ENCODE measurements around the gene COPZ1.

The COPZ1 gene

GRCh38 chr12:54374562-54375258 is 49.8 kb downstream of the COPZ1 start:
- FAIRE-seq (no peak), DNase-seq (ENCODE audit: insufficient read length, low spot score) (no peak)

DNA sequence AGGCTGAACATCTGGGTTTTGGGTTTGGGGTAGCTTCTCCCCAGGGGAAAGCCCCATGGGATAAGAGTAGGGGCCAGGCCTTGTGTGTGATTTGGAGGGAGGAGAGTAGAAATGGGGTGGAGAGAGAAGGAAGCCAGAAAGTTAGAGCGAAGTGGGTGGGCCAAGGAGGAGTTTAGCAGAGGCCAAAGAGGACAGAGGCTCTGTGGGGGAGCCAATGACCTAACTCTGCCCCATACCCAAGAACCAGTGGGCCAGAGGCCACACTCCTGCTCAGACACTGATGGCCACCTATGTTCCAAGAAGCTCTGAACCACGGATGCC is 50.3 kb downstream of the COPZ1 start:
- FAIRE-seq (no peak), DNase-seq (ENCODE audit: insufficient read length, low spot score) (no peak)

DNA sequence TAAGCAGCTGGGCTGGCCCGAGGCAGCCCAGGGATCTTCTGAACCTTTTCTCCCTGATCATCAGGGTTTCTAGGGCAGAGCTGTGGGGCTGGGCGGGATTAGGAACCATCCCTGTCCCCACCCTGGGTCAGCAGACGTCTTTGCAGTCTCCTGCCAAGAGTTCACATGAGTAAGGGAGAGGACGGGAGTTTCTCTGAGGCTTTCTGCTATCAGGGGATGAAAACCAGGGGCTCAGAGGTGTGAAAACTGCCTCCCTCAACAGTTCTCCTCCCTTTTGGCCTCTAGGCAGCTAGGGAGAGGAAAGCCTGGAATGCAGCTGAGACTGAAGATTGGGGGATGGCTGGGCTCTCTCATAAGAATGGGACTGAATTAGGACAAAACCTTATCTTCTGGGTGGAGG is 51.7 kb downstream of the COPZ1 start:
- no peak for DNase-seq (ENCODE audit: insufficient read length, low spot score)
- no peak for FAIRE-seq

- FAIRE-seq (no peak), DNase-seq (ENCODE audit: insufficient read length, low spot score) (no peak)
These were observed 52.1 kb downstream of the COPZ1 start for GRCh38 chr12:54377007-54377406.

GRCh38 chr12:54377797-54378515 is 53.0 kb downstream of the COPZ1 start:
- no peak for FAIRE-seq
- DNase-seq (ENCODE audit: insufficient read length, low spot score): no peak

GRCh38 chr12:54378796-54379397 is 54.0 kb downstream of the COPZ1 start:
- DNase-seq (ENCODE audit: insufficient read length, low spot score) (peak; percentile 78), FAIRE-seq (no peak)

DNA sequence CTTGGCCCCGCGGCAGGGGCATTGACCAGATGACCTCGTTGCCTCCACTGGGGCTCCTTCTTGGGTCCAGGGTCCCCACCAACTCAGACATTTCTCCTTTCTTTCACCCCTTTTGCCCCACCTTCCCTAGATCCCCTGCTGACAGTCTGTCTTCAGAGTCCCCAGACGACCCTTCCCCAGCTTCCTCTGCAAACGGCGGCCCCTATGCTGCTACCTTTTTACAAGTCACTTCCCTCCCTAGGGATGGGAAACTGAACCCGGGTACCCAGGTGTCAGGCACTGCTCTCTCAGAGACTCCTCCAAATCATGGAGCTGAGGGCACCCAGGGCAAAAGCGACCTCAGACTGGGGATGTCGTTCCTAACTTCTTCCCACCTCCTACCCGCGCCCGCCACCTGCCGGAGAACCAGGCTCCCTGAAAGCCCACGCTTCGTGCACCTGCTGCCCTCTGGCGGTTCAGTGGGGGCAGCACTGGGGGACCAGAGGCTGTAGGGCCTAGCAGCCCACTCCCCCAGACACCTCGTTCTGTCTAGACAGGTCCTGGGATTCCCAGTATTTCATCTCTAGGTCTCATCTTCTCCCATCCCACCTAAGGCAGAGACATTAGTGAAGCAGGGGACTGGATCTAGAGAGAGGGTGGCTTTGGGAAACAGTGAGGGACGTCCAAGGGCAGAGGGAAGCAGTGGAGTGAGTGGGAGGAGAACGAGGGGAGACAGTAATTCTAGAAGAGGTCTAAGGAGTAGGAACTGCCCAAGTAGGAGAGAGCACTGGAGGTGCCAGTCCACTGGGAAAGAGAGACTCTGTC is 54.7 kb downstream of the COPZ1 start:
- DNase-seq (ENCODE audit: insufficient read length, low spot score): peak; percentile 94
- peak; percentile 49 for FAIRE-seq

DNA sequence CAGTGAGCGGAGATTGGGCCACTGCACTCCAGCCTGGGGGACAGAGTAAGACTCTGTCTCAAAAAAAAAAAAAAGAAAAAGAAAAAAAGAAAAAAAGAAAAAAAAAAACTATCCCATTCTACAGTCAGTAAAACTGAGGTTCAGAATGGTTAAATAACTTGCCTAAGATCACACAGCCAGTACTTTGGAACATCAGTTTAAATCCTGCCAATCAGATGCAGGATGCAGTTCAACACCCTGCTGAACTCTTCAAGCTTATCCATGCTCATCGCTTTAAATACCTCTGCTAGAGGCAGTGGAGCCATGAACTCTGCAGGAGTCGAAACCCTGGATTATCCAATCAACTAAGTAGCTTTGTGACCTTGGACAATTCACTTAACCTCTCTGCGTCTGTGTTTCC is 56.2 kb downstream of the COPZ1 start:
- FAIRE-seq (no peak), DNase-seq (ENCODE audit: insufficient read length, low spot score) (no peak)

GRCh38 chr12:54383041-54383609 is 58.2 kb downstream of the COPZ1 start:
- FAIRE-seq (no peak), DNase-seq (ENCODE audit: insufficient read length, low spot score) (peak; percentile 42)

DNA sequence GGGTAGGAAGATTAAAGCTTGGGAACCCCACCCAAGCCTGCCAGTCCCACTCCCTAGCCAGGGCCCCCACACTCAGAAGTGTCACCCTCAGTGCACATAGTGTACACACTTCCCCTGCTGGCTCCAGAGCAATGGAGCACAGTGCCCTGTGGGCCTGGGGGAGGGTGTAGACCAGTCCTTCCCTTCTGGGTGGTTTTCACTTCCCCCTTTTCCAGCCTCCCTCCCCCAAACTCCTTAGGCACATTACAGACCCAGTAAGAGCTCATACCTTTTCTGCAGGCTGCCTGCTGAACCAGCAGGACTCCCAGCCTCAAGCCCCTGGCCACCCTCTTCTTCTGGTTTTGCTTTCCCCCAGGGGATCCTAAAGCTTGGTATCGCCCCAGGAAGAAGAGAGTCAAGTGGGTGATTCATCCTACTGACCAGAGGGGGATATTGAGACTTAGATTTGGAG is 59.7 kb downstream of the COPZ1 start, which contains the start of gene ZNF385A:
Gene ZNF385A, minus strand, starts transcription at position 143 of the 451 bp plus-strand sequence. CDS start 219 bp downstream, outside the sequence.
- FAIRE-seq: no peak
- DNase-seq (ENCODE audit: insufficient read length, low spot score): no peak

GRCh38 chr12:54385251-54385914 is 60.5 kb downstream of the COPZ1 start:
- DNase-seq (ENCODE audit: insufficient read length, low spot score): no peak
- FAIRE-seq: no peak

DNA sequence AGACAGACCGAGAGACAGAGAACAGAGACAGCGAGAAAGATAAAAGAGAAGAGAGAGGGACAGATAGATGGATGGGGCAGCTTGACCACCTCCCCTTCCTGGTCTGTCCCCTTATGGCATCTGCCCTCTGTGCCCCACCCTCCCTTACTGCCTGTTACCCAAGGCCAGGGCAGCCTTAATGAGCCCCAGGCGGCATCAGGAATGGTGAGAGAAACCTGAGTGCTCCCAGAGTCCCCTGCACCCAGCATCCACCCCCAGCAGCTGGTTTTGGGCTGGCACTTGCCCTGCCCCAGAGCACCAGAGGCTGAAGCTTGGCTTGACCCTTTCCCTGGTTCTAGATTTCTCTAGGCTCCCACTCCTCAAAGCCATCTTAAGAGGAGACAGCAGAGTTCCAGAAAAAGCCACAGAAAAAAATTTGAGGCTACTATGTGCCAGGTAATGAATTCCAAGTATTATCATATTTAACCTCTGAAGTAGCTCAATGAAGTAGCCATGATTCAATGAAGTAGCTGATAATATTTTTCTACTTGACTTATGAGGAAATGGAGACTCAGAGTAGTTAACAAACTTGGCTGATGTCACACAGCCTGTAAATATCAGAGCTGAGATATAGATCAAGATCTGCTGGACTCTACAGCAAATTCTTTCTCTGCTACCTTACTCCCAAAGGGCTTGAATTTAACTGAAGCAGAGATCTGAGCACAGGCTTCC is 61.6 kb downstream of the COPZ1 start:
- DNase-seq (ENCODE audit: insufficient read length, low spot score): no peak
- FAIRE-seq: no peak

GRCh38 chr12:54387114-54387467 is 62.2 kb downstream of the COPZ1 start:
- FAIRE-seq (no peak), DNase-seq (ENCODE audit: insufficient read length, low spot score) (no peak)

DNA sequence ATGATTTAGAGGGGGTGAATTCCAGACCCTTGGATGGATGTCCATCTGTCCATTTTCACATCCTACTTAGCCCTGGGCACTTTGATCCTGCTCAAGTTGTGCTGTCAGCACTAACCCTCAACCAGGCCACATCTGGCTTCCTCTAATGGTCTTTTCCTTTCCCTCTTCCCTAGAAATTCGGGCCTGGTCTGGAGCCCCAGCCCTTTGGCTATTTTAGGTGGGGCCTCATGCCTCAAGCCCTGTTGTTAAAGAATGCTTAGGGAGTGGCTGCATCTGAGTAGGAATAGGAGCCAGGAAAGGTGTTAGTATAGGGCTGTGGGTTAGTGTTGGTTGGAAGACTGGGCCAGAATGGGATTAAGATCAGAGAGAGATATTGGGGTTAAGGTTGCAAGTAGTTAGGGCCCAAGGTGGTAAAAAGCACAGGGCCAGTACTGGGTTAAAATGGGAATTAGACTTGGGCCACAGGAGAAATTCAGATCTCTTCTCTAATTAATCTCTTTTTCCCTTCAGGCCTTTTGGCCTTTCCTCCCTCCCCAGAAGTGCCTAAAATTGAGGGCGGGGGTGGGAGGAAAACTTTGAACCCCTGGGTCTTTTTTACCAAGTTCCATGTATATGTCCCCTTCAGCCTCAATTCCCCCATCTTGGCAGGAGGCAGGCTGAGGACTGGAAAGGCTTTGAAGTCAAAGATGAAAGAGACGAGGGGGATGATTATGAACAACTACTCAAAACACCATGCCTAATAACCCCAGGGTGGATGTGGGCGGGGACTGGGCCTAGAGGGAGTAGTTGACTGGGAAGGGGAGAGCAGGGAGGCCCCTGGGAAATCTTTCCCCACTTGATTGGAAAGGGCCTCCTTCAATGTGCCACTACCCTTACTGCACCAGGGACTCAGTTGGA is 63.6 kb downstream of the COPZ1 start:
- DNase-seq (ENCODE audit: insufficient read length, low spot score): no peak
- no peak for FAIRE-seq

DNA sequence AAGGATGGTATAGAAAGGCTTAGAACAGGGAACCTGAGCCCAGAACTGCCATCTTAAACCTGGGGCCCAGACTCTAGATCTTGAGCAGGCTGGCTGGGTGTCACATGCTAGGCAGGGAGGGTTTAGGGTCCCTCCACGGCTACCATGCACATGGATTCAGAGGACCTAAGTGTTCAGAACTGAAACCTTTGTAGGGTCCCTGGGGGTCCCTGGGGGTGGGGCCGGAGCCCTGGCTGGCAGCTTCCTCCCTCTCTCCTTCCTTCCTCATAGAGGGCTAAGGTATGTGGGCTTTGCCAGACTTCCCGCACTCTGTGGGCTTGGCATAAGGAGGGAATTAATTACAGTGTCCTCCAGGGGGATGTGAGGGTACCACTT is 64.2 kb downstream of the COPZ1 start:
- DNase-seq (ENCODE audit: insufficient read length, low spot score) (no peak), FAIRE-seq (no peak)

DNA sequence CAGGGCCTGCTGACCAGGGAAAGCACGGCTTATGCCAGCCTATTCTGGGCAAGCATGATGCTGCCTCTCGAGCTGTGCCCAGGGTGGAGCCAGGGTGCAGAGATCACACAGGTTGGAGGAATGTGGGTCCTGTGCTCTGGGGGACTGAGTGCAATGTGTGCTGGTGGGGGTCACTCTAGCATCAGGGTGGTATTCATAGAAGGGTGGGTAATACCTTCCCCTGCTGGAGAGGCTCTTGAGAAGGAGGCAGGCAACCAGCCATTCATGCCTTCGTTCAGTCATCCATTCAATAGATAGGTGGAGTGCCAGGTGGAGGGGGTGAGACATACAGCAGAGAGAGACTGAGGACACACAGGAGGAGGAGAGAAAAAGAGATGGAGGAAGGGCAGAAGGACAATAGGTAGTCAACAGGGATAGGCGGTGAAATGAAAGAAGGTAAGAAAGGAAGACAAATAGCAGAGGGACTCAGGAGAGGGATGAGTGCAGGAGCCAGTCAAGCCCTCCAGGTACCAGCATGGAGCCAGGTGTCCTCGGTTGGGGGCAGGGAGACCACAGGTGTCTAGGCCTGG is 64.8 kb downstream of the COPZ1 start:
- DNase-seq (ENCODE audit: insufficient read length, low spot score) (no peak), FAIRE-seq (no peak)

DNA sequence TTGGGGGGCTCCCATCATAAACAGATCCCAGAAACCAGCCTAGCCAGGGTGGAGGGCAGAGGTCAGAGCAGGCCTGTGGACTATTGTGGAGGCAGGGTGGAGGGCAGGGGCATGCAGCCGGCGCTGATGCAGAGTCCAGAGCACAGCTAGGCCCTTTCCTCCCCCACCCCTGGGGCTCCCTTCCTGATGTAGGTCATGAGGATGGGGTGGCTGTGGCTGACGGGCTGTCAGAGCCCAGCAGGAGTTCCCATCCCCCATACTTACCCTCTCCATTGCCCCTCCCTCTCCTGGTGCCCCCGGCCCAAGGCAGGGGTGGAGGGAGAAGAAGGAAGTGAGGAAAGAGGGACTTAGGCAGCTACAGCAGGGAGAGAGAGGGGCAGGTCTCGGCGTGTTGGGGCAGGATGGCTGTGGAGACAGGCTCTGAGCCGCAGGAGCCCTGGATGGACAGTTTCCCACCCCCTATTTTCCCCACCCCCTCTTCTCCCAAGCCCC is 65.3 kb downstream of the COPZ1 start:
- no peak for FAIRE-seq
- DNase-seq (ENCODE audit: insufficient read length, low spot score): no peak

All from HTR-8/SVneo (cell line).